CD4-positive, alpha-beta T cell treated with Interferon alpha-2 for 1 hour (primary cell): ENCODE data around the gene UBE2I.
"Not testable (repeated sequence)": the region's sequence is repeated elsewhere in the genome, so short reads cannot be mapped to it uniquely, and the experiment has no call there.

Source experiments
- DNase-seq, 2 donors: peaks; one replicate each; pipeline ENCODE4 v3.0.0-alpha.2; 2020 to 2022

The UBE2I gene

GRCh38 chr16:1314399-1315068 is 5.1 kb downstream of the UBE2I start:
- no peak for DNase-seq

GRCh38 chr16:1315081-1316032 is 5.9 kb downstream of the UBE2I start:
- no peak for DNase-seq

GRCh38 chr16:1316033-1316405 is 6.6 kb downstream of the UBE2I start:
- no peak for DNase-seq

GRCh38 chr16:1317479-1318267 is 8.2 kb downstream of the UBE2I start:
- no peak for DNase-seq

GRCh38 chr16:1318268-1318545 is 8.8 kb downstream of the UBE2I start:
- DNase-seq = no peak

GRCh38 chr16:1319041-1319440 is 9.6 kb downstream of the UBE2I start:
- DNase-seq = no peak

GRCh38 chr16:1320097-1320496 is 10.7 kb downstream of the UBE2I start:
- no peak for DNase-seq

GRCh38 chr16:1320658-1321240 is 11.3 kb downstream of the UBE2I start:
- DNase-seq = no peak

- no peak for DNase-seq
Measured at GRCh38 chr16:1322407-1322806, 13.0 kb downstream of the UBE2I start.

GRCh38 chr16:1323296-1324239 is 14.1 kb downstream of the UBE2I start:
- DNase-seq = no peak

GRCh38 chr16:1324286-1324826 is 14.9 kb downstream of the UBE2I start:
- no peak for DNase-seq

GRCh38 chr16:1325261-1325660 is 15.8 kb downstream of the UBE2I start:
- no peak for DNase-seq

GRCh38 chr16:1325673-1326371 is 16.4 kb downstream of the UBE2I start:
- DNase-seq = no peak

- no peak for DNase-seq
Measured at GRCh38 chr16:1326391-1326790, 17.0 kb downstream of the UBE2I start.

GRCh38 chr16:1326946-1327618 is 17.6 kb downstream of the UBE2I start:
- no peak for DNase-seq

GRCh38 chr16:1327619-1327947 is 18.1 kb downstream of the UBE2I start:
- no peak for DNase-seq

- DNase-seq = not testable (repeated sequence)
Measured at GRCh38 chr16:1328136-1328535, 18.7 kb downstream of the UBE2I start.

- not testable (repeated sequence) for DNase-seq
Measured at GRCh38 chr16:1328961-1329360, 19.5 kb downstream of the UBE2I start.

GRCh38 chr16:1330260-1330914 is 21.0 kb downstream of the UBE2I start:
- DNase-seq = no peak
